ENCODE measurements around the gene FYN. TPM values are rescaled to one million over a fixed set of nuclear protein-coding genes. Genes with fewer than 3 reads are reported as not detected.

The FYN gene
- total and polyA plus RNA-seq, 2 of the 8 experiments (the other 6 are each of a cell fraction or from before 2014, with no cell fraction given): 46.8 to 97.2 TPM

DNA sequence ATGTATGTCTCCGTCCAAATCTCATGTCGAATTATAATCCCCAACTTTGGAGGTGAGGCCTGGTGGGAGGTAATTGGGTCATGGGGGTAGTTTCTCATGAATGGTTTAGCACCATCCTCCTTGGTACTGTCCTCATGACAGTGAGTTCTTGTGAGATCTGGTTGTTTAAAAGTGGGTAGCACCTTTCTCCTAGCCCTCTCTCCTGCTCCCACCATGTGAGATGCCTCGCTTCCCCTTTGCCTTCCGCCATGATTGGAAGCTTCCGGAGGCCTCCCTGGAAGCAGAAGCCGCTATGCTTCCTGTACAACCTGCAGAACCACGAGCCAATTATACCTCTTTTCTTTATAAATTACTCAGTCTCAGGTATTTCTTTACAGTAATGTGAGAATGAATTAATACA is 123.1 kb downstream of the FYN start:
- H3K79me1 ChIP-seq (ENCODE audit: low read depth, low read length): no peaks in the 10 kb centered on the region
- H3K27ac ChIP-seq (ENCODE audit: low read depth, low read length): no peak overlapping the region
- H3K56ac ChIP-seq (replicated peaks; ENCODE audit: insufficient read length, low read depth, low read length): no peak overlapping the region
- H3K23ac ChIP-seq (ENCODE audit: insufficient read length): no peak overlapping the region
- no peak overlapping the region for H3K4me2 ChIP-seq (ENCODE audit: insufficient read depth in 1 of 2, low read depth in 2 of 2, low read length in 2 of 2)
- H3K9me3 ChIP-seq (ENCODE audit: insufficient read depth in 2 of 2, low read depth in 1 of 2, low read length in 1 of 2): no peaks in the 10 kb centered on the region
- H3K4me1 ChIP-seq (replicated peaks in 1 of 4; ENCODE audit: control insufficient read depth in 3 of 4, insufficient read depth in 4 of 4, low read length in 3 of 4): peaks cover 4 to 16% (median 13%) of the 10 kb centered on the region in 4 experiments; a peak in 5 of 7 replicates
- no peak overlapping the region; the same call in 1 of the 2 replicates for H3K18ac ChIP-seq (ENCODE audit: extremely low read depth, low read length)
- WGBS, 2 experiments (ENCODE audit: extremely low coverage in 1 of 2, insufficient coverage in 1 of 2, insufficient read length in 1 of 2, insufficient replicate concordance in 2 of 2, low coverage in 1 of 2, low lambda C conversion rate in 2 of 2, missing lambda C conversion rate in 1 of 2): 95% methylated on average over 7 of the region's 7 CpGs; no CpG with 5 or more reads in 1 of the 2 experiments
- H3K36me3 ChIP-seq (ENCODE audit: control insufficient read depth in 2 of 4, insufficient read depth in 4 of 4, low read length in 3 of 4): no peaks in the 10 kb centered on the region
- peak overlapping the region; percentile 56 for H4K91ac ChIP-seq (replicated peaks; ENCODE audit: insufficient read length, low read length)
- peaks cover 3% of the 10 kb centered on the region; the same call in 1 of the 2 replicates for H3K23me2 ChIP-seq (ENCODE audit: low read depth, low read length)
- H3K4ac ChIP-seq (replicated peaks; ENCODE audit: insufficient read length, low read depth, low read length): no peak overlapping the region
- H2BK120ac ChIP-seq (replicated peaks; ENCODE audit: low read depth, low read length): no peak overlapping the region
- no peak overlapping the region for H3K9ac ChIP-seq (replicated peaks in 1 of 4; ENCODE audit: extremely low read depth in 1 of 4, low read depth in 3 of 4, low read length in 3 of 4)
- no peak overlapping the region for H4K5ac ChIP-seq (ENCODE audit: insufficient read length, low read depth, low read length)
- no peak overlapping the region for H4K8ac ChIP-seq (ENCODE audit: extremely low read depth, insufficient read depth, low read length)
- H3K27me3 ChIP-seq (replicated peaks in 1 of 4; ENCODE audit: control insufficient read depth in 3 of 4, extremely low read depth in 1 of 4, insufficient read depth in 3 of 4, low read length in 3 of 4): no peaks in the 10 kb centered on the region
- ChIA-PET POLR2A (ENCODE audit: partially characterized antibody) (no interaction called here), CTCF (ENCODE audit: partially characterized antibody) (interaction anchor here (0.8 kb wide), 1 partner anchor 11 kb away, joined by 3 read pairs; no protein-coding TSS in a partner anchor)
- H3K4me3 ChIP-seq (ENCODE audit: extremely low read depth in 1 of 4, insufficient read depth in 2 of 4, low read depth in 3 of 4, low read length in 4 of 4): no peak overlapping the region
- peak overlapping the region; percentile 67 for H2BK15ac ChIP-seq (ENCODE audit: low read length)
- FAIRE-seq (no peak), DNase-seq (ENCODE audit: low read depth in 1 of 2, low spot score in 2 of 2) (no peak)
- peak overlapping the region; percentile 27; the same call in 1 of the 2 replicates for H2BK5ac ChIP-seq (ENCODE audit: low read depth, low read length)
- peak overlapping the region; percentile 82; the same call in 1 of the 2 replicates for H2AK5ac ChIP-seq (ENCODE audit: low read depth, low read length)
- peak overlapping the region; percentile 86; the same call in 1 of the 2 replicates for H2BK12ac ChIP-seq (ENCODE audit: low read depth, low read length)
- H4K20me1 ChIP-seq (replicated peaks in 1 of 2; ENCODE audit: control insufficient read depth in 1 of 2, insufficient read depth in 2 of 2, low read length in 2 of 2): no peaks in the 10 kb centered on the region
- no peak overlapping the region for H2AFZ ChIP-seq (ENCODE audit: low read length)
- H2BK20ac ChIP-seq (ENCODE audit: low read length): peak overlapping the region; percentile 67
- peaks cover 0 to 8% of the 10 kb centered on the region in 2 experiments; a peak in 2 of 4 replicates for H3K79me2 ChIP-seq (ENCODE audit: control insufficient read depth in 1 of 2, insufficient read depth in 2 of 2, low read length in 2 of 2)
- H3K14ac ChIP-seq (ENCODE audit: insufficient read length): no peak overlapping the region
- TF ChIP-seq TAF1 (IDR thresholded peaks at IDR 0.05; ENCODE audit: low read depth, low read length) (no peak), POLR2AphosphoS5 (IDR thresholded peaks at IDR 0.05; ENCODE audit: low read depth, low read length) (no peak), GABPA (IDR thresholded peaks at IDR 0.05; ENCODE audit: borderline replicate concordance, insufficient read depth, low read length) (no peak), TAF7 (optimal IDR thresholded peaks at IDR 0.05; ENCODE audit: borderline replicate concordance, low read depth, low read length) (no peak), CEBPB (IDR thresholded peaks at IDR 0.05; ENCODE audit: low read depth, low read length) (no peak), CHD1 (IDR thresholded peaks at IDR 0.05; ENCODE audit: low read depth, low read length) (no peak), CBX5 (IDR thresholded peaks at IDR 0.05; ENCODE audit: low read depth, low read length) (no peak), BACH1 (IDR thresholded peaks at IDR 0.05; ENCODE audit: low read length) (no peak), CREB1 (IDR thresholded peaks at IDR 0.05) (no peak), NRF1 (IDR thresholded peaks at IDR 0.05; ENCODE audit: low read depth, low read length) (no peak), EZH2 (IDR thresholded peaks at IDR 0.05; ENCODE audit: low read depth, low read length, severe bottlenecking) (no peak), JUN (IDR thresholded peaks at IDR 0.05; ENCODE audit: low read depth, low read length) (no peak), RNF2 (IDR thresholded peaks at IDR 0.05; ENCODE audit: borderline replicate concordance, low read depth, low read length, missing control alignments, poor library complexity, severe bottlenecking) (no peak), NANOG (IDR thresholded peaks at IDR 0.05; ENCODE audit: insufficient read depth, low read depth, low read length, poor library complexity, severe bottlenecking) (no peak), RXRA (IDR thresholded peaks at IDR 0.05; ENCODE audit: insufficient read depth, low read depth, low read length) (no peak)
